AG04449 (cell line): ENCODE measurements around the gene RALGPS1.

Source experiments
- CTCF ChIA-PET: fragments of 350-600 bp; formaldehyde crosslinking; extraction: SDS; loops from one replicate; lab custom pipeline; 2021; ENCODE audit warnings: antibody characterized with exemption; lab: Yijun Ruan, JAX
- POLR2A ChIA-PET: fragments of 400-600, 350-600 bp; formaldehyde crosslinking; extraction: SDS; loops from one replicate; lab custom pipeline; 2020; ENCODE audit warnings: antibody characterized with exemption, inconsistent platforms; lab: Yijun Ruan, JAX
- DNase-seq: peaks from one replicate; pipeline ENCODE4 v3.0.0-alpha.2; 2010; ENCODE audit warnings: low read depth, low spot score
- H3K4me3 ChIP-seq: 2 replicates; pipeline ENCODE4 v1.5.1; 2011; ENCODE audit warnings: low read depth, mild to moderate bottlenecking, control low read depth, low read length
- CTCF ChIP-seq: IDR thresholded peaks from one replicate; pipeline ENCODE4 v1.5.1; 2011; ENCODE audit warnings: mild to moderate bottlenecking, moderate library complexity, low read length, control low read depth, inconsistent platforms; ENCODE audit not compliant: insufficient read depth; ENCODE audit errors: missing control alignments

RALGPS1 gene

GRCh38 chr9:126939821-126940221 lies 25.2 kb downstream of the RALGPS1 start:
- TF ChIP-seq CTCF = no peak
- no peak overlapping the region for H3K4me3 ChIP-seq
- DNase-seq = no peak
- CTCF ChIA-PET = interaction anchor here (0.8 to 17.3 kb wide), 27 partner anchors 7 to 554 kb away, joined by 3 to 513 read pairs (median 4); partner anchors contain the start of gene RALGPS1
- POLR2A ChIA-PET = no interaction called here

DNA sequence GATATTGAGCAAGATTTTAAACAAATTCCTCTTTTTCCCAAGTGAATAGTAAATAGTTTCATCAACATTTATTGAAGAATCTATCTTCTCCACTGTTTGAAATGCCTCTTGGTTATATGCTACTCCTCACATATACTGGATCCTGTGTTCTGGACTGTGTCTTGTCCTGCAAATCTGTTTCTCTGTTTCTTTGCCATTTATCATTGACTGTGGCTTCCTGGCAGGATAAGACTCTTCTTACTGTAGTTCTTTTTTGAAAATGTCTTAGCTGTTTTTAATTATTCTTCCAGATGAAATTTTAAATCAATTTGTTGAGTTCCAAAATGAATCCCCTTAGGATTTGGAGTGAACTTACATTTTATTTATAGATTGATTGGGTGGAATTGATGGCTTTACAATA lies 27.8 kb downstream of the RALGPS1 start:
- H3K4me3 ChIP-seq = no peak overlapping the region
- ChIA-PET CTCF (interaction anchor here (0.8 to 17.3 kb wide), 21 partner anchors 10 to 513 kb away, joined by 3 to 513 read pairs (median 3); partner anchors contain the start of gene RPL12), POLR2A (interaction anchor here (0.7 kb wide), 1 partner anchor 22 kb away, joined by 3 read pairs; no protein-coding TSS in a partner anchor)
- DNase-seq = no peak
- TF ChIP-seq CTCF = no peak

GRCh38 chr9:126945682-126946081 lies 31.1 kb downstream of the RALGPS1 start:
- DNase-seq = no peak
- ChIA-PET CTCF (interaction anchor here (17.3 kb wide), 1 partner anchor 250 kb away, joined by 513 read pairs; no protein-coding TSS in a partner anchor), POLR2A (no interaction called here)
- no peak overlapping the region for H3K4me3 ChIP-seq
- no peak for TF ChIP-seq CTCF

- DNase-seq = no peak
- no peak overlapping the region for H3K4me3 ChIP-seq
- no peak for TF ChIP-seq CTCF
- POLR2A ChIA-PET = no interaction called here
- CTCF ChIA-PET = interaction anchor here (0.6 to 17.3 kb wide), 4 partner anchors 10 to 248 kb away, joined by 3 to 513 read pairs (median 4); no protein-coding TSS in a partner anchor
Observed at GRCh38 chr9:126947529-126947928, 32.9 kb downstream of the RALGPS1 start.

DNA sequence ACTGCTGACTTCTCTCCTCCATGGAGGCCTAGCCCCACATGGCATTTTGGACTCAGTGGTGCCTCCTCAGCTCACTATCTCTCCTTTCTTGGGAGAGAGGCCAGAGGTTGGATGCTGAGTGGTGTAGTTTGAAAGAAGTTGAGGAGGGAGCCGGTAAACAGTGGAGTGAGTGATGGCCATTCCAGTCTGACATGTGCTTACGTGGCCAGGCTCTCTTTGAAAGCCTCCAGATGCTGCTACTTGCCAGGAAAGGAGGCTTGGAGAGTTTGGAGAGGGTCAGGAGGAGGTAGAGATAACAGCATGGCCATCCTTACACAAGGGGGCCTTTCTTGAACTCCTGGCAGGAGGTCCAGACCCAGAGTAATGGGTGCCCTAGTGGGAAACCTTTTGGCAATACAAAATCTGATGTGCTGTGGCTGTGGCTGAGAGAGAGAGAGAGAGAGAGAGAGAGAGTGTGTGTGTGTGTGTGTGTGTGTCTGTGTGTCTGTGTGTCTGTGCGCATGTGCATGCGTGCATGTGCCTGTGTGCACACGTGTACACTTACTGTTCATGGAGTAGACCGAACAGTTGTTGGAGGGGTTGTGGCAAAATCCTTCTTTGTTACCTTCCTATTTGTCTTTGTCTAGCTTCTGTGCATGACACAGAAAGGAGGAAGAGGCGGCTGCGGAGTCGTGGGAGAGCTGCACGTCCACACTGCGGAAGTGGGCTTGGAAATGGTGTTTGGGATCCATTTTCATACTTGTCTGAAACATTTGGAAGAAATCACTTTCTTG lies 37.8 kb downstream of the RALGPS1 start:
- POLR2A ChIA-PET = no interaction called here
- CTCF ChIA-PET = interaction anchor here (1.0 to 5.3 kb wide), 7 partner anchors 8 to 249 kb away, joined by 3 to 31 read pairs (median 5); no protein-coding TSS in a partner anchor
- no peak for TF ChIP-seq CTCF
- DNase-seq = no peak
- no peak overlapping the region for H3K4me3 ChIP-seq
